ENCODE data around the gene SMTN.

Gene SMTN

DNA sequence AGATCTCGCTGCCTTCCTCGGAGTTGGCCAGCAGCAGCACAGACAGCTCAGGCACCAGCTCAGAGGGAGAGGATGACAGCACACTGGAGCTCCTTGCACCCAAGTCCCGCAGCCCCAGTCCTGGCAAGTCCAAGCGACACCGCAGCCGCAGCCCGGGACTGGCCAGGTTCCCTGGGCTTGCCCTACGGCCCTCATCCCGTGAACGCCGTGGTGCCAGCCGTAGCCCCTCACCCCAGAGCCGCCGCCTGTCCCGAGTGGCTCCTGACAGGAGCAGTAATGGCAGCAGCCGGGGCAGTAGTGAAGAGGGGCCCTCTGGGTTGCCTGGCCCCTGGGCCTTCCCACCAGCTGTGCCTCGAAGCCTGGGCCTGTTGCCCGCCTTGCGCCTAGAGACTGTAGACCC, 52.8 kb downstream of the SMTN start:
- DNase-seq = no peak

DNA sequence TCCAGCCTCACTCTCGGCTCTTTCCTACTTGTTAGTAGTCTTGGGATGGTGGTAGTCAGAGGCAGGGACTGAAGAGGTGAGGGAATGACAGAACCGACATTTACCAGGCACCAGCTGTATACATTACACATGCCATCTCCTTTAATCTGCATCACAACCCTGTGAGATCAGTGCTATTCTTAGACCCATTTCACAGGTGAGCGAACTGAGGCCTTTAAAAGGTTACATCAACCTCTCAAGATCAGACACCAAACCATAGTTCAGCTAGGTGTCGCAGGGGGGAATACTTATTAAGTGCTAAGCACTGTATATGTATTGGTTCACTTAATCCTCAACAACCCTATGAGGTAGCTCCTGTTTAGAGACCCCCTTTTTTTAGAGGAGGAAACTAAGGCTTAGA, 53.6 kb downstream of the SMTN start:
- no peak for DNase-seq

DNA sequence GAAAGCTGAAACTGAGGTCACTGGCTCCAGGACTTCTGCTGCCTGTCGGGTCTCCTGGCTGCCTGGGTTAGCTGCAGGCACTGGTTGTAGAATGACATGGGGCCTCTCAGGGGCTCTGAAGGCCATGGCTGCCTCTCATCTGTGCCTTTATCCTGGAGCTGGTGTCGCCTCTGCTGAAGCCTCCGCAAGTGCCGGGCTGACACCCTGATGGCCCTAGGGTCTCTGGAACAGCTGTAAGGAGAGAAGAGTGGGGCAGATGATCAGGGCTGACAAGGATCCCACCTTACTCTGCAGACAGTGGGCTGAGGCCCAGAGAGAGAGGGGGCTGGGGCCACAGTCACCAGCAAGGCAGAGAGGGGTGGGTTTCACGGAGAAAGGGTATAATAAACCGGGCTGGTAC, 54.6 kb downstream of the SMTN start:
- DNase-seq = no peak

GRCh38 chr22:31136155-31136554, 55.0 kb downstream of the SMTN start:
- no peak for DNase-seq

DNA sequence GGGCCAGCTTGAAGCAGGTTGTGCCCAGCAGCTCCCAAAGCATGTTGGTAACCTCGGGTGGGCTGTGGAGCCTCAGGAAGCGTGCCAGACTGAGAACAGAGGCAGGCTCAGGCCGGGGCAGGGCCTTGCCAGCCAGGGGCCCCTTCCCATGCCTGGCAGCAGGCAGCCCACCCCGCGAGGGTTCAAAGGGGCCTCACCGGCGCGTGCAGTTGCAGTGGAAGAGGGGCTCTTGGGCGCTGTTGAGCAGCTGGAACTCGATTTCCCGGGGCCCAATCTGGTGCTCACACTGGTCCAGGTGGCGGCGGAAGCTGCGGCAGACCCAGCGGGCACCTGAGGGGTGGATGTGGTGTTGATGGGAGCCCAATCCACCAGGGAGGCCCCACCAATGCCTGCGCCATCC, 55.6 kb downstream of the SMTN start:
- no peak for DNase-seq

- DNase-seq = no peak
These were observed 56.6 kb downstream of the SMTN start for GRCh38 chr22:31137721-31138120.

- no peak for DNase-seq
These were observed 57.0 kb downstream of the SMTN start for GRCh38 chr22:31138126-31138525.

- no peak for DNase-seq
These were observed 57.9 kb downstream of the SMTN start for GRCh38 chr22:31139066-31139465.

DNA sequence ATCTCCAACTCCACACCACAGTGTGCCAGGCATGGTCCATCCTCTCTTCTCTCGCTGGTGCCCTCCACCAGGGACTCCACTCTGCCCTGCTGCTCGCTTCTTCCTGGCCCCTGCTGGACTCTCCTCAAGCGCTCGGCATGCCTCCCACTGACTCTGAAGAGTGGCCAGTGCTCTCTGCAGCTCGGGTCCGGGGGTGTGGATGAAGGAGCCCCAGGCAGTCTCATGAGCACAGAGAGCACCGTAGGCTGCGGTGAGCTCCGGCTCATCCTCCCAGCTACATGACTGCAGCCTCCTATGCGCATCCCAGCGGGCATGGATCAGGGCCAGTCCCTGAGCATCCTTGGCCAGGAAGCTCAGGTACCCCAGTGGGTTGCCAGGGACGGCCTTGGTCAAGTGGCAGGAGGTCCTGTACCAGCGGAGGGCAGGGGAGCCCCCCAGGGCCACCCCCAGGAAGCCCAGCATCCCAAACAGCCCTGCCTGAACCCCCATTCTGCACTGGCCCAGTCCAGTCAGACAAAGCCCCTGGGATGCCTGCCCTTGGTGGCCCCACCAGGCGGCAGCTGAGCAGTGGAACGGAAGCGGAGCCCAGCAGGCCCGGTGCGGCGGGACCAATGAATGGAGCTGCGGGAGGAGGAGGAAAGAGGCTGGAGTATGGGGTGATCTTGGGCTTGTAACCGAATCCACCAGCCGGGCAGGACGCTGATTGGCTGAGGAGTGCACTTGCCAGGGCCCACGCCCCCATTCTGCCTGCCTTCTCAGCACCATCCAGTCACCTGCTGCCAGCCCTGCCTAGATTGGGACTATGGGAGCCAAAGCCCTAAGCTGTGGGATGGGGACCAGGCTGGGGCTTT, 59.0 kb downstream of the SMTN start, which contains the start of gene PLA2G3:
TSS of gene PLA2G3 (minus strand) at position 643 of the 851 bp plus-strand sequence. CDS start at position 489, 154 bp downstream.
- DNase-seq = no peak

GRCh38 chr22:31140746-31141145, 59.6 kb downstream of the SMTN start:
- no peak for DNase-seq

- no peak for DNase-seq
These were observed 60.4 kb downstream of the SMTN start for GRCh38 chr22:31141551-31141950.

- no peak for DNase-seq
These were observed 61.2 kb downstream of the SMTN start for GRCh38 chr22:31142285-31142684.

GRCh38 chr22:31143038-31143437, 61.9 kb downstream of the SMTN start:
- DNase-seq = no peak

- DNase-seq = no peak
These were observed 62.4 kb downstream of the SMTN start for GRCh38 chr22:31143537-31143936.

DNA sequence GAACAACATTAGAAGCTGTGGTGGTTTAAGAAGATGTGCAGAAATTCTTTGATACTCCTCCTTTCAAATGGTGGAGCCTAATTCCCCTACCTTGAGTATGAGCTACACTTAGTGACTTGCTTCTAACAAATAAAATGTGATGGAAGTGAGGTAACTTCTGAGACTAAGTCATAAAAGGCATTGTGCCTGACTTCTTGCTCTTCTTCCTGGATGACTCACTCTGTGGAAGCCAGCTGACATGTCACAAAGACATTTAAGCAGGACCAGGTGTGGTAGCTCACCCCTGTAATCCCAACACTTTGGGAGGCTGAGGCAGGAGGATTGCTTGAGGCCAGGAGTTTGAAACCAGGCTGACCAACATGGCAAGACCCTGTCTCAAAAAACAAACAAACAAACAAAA, 63.1 kb downstream of the SMTN start:
- no peak for DNase-seq

GRCh38 chr22:31148488-31148887, 67.4 kb downstream of the SMTN start:
- no peak for DNase-seq

GRCh38 chr22:31148953-31149627, 68.0 kb downstream of the SMTN start:
- DNase-seq = no peak

DNA sequence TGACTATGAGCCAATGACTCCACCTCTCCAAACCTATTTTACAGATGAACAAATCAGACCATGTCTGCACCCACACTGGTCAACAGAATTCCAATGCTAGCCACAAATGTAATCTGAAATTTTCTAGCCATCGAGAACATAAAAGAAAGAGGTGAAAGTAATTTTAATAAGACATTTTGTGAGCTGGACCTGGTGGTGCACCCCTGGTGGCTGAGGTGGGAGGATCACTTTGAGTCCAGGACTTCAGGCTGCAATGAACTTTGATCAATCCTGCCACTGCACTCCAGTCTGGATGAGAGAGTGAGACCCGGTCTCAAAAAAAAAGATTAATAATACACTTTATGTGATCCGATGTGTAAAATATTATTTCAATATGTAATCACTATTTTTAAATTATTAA, 69.5 kb downstream of the SMTN start:
- no peak for DNase-seq

- DNase-seq = no peak
These were observed 70.8 kb downstream of the SMTN start for GRCh38 chr22:31151872-31152271.

- no peak for DNase-seq
These were observed 72.2 kb downstream of the SMTN start for GRCh38 chr22:31153357-31153756.

Data from KG1 (cell line).